Measurements from ENCODE around the gene MED15.

Gene MED15

GRCh38 chr22:20562607-20563465 is 55.4 kb downstream of the MED15 start:
- in situ Hi-C loops (cut with MboI; ENCODE audit: low pct_unique_long_range_greater_than_20kb, low sequenced_read_pairs), result no loop called here
- DNase-seq, result no peak

- in situ Hi-C loops (cut with MboI; ENCODE audit: low pct_unique_long_range_greater_than_20kb, low sequenced_read_pairs), result no loop called here
- DNase-seq, result no peak
Measured at GRCh38 chr22:20563466-20563906, 56.1 kb downstream of the MED15 start.

GRCh38 chr22:20563941-20564371 is 56.5 kb downstream of the MED15 start:
- in situ Hi-C loops (cut with MboI; ENCODE audit: low pct_unique_long_range_greater_than_20kb, low sequenced_read_pairs), result no loop called here
- no peak for DNase-seq

- DNase-seq, result no peak
- in situ Hi-C loops (cut with MboI; ENCODE audit: low pct_unique_long_range_greater_than_20kb, low sequenced_read_pairs), result no loop called here
Measured at GRCh38 chr22:20565079-20565734, 57.8 kb downstream of the MED15 start.

GRCh38 chr22:20565761-20566160 is 58.4 kb downstream of the MED15 start:
- in situ Hi-C loops (cut with MboI; ENCODE audit: low pct_unique_long_range_greater_than_20kb, low sequenced_read_pairs), result no loop called here
- DNase-seq, result no peak

- in situ Hi-C loops (cut with MboI; ENCODE audit: low pct_unique_long_range_greater_than_20kb, low sequenced_read_pairs), result no loop called here
- DNase-seq, result no peak
Measured at GRCh38 chr22:20566420-20567260, 59.2 kb downstream of the MED15 start.

- in situ Hi-C loops (cut with MboI; ENCODE audit: low pct_unique_long_range_greater_than_20kb, low sequenced_read_pairs), result no loop called here
- no peak for DNase-seq
Measured at GRCh38 chr22:20567371-20567847, 60.0 kb downstream of the MED15 start.

- no peak for DNase-seq
- in situ Hi-C loops (cut with MboI; ENCODE audit: low pct_unique_long_range_greater_than_20kb, low sequenced_read_pairs), result no loop called here
Measured at GRCh38 chr22:20567993-20568417, 60.6 kb downstream of the MED15 start.

GRCh38 chr22:20568502-20569058 is 61.2 kb downstream of the MED15 start:
- in situ Hi-C loops (cut with MboI; ENCODE audit: low pct_unique_long_range_greater_than_20kb, low sequenced_read_pairs), result no loop called here
- DNase-seq, result no peak

GRCh38 chr22:20569059-20570058 is 61.9 kb downstream of the MED15 start:
- no peak for DNase-seq
- in situ Hi-C loops (cut with MboI; ENCODE audit: low pct_unique_long_range_greater_than_20kb, low sequenced_read_pairs), result no loop called here

- no peak for DNase-seq
- in situ Hi-C loops (cut with MboI; ENCODE audit: low pct_unique_long_range_greater_than_20kb, low sequenced_read_pairs), result no loop called here
Measured at GRCh38 chr22:20571078-20571503, 63.7 kb downstream of the MED15 start.

GRCh38 chr22:20571531-20572007 is 64.2 kb downstream of the MED15 start:
- in situ Hi-C loops (cut with MboI; ENCODE audit: low pct_unique_long_range_greater_than_20kb, low sequenced_read_pairs), result no loop called here
- peak; percentile 41 for DNase-seq

GRCh38 chr22:20572132-20572802 is 64.9 kb downstream of the MED15 start:
- in situ Hi-C loops (cut with MboI; ENCODE audit: low pct_unique_long_range_greater_than_20kb, low sequenced_read_pairs), result no loop called here
- no peak for DNase-seq

GRCh38 chr22:20573176-20573832 is 65.9 kb downstream of the MED15 start:
- DNase-seq, result no peak
- in situ Hi-C loops (cut with MboI; ENCODE audit: low pct_unique_long_range_greater_than_20kb, low sequenced_read_pairs), result no loop called here

GRCh38 chr22:20573833-20574615 is 66.6 kb downstream of the MED15 start:
- DNase-seq, result no peak
- in situ Hi-C loops (cut with MboI; ENCODE audit: low pct_unique_long_range_greater_than_20kb, low sequenced_read_pairs), result no loop called here

GRCh38 chr22:20574920-20575353 is 67.5 kb downstream of the MED15 start:
- DNase-seq, result no peak
- in situ Hi-C loops (cut with MboI; ENCODE audit: low pct_unique_long_range_greater_than_20kb, low sequenced_read_pairs), result no loop called here

Data from KBM-7 (cell line).